GM19438 (cell line): ENCODE results near the gene PTPRN2.

Source experiments
- ATAC-seq: cut with Tn5 transposase; IDR thresholded peaks from one replicate; pipeline ENCODE4 v1.9.1; 2021; ENCODE audit warnings: low read depth; ENCODE audit not compliant: unreplicated experiment

The PTPRN2 gene

DNA sequence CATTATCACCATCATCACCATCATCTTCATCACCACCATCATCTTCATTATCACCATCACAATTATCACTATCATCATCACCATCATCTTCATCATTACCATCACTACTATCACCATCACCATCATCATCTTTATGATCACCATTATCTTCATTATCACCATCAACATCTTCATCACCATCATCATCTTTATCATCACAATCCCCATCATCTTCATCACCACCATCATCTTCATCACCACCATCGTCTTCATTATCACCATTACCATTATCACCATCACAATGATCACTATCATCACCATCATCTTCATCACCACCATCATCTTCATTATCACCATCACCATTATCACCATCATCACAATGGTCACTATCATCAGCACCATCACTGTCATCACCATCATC is 621.1 kb downstream of the PTPRN2 start:
- ATAC-seq, result no peak

DNA sequence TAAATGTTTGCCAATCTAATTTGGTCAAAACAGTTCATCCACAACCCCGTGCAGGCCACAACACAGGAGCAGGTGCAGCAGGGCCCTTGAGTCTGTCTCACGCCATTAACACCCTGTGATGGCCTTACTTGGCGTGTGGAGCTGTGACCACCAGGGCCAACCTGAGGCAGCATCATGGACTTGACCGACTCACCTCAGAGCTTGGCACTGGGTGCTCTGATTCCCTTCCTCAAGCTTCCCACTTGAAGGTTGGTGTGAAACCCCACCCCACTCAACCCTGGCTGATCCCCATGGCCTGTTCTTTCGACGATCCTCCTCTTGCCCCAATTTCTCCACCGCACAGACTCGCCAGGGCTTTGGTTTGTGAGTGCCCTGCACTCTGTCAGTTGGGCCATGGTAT is 623.1 kb downstream of the PTPRN2 start:
- no peak for ATAC-seq

DNA sequence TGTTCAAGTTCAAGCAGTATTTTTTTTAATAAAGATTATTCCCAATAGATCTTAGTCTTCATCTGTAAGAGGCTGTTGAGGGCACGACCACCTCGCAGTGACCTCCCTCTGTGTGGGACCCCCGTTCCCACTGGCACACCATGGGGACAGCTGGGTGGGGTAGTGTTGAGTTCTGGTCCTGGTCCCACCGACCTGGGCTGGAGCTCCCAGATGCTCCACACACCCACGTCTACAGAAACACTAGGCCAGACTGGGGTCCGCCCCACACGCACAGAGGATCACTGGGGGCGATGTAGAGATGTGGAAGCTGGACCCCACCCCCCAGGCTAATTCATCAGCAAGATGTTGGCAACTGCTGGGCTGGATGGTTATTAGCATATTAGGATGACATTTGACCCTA is 623.6 kb downstream of the PTPRN2 start:
- ATAC-seq, result no peak

DNA sequence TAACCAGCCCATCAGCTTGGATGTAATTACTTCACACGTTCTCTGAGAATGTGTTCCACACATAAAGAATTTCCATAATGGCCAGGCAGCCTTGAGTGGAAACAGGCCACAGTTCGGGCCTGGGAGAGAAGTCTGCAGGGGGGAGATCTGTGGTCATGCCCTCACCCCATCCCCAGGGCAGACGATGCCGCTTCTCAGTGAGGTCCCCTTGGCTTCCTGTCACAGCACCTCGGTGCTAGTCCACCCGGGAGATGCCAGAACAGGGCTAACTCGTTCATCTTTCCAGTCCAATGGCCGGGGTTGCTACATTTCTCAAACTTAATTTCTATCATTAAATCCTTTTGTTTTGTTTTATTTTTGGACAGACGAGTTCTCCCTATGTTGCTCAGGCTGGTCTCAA is 624.1 kb downstream of the PTPRN2 start:
- ATAC-seq, result no peak

DNA sequence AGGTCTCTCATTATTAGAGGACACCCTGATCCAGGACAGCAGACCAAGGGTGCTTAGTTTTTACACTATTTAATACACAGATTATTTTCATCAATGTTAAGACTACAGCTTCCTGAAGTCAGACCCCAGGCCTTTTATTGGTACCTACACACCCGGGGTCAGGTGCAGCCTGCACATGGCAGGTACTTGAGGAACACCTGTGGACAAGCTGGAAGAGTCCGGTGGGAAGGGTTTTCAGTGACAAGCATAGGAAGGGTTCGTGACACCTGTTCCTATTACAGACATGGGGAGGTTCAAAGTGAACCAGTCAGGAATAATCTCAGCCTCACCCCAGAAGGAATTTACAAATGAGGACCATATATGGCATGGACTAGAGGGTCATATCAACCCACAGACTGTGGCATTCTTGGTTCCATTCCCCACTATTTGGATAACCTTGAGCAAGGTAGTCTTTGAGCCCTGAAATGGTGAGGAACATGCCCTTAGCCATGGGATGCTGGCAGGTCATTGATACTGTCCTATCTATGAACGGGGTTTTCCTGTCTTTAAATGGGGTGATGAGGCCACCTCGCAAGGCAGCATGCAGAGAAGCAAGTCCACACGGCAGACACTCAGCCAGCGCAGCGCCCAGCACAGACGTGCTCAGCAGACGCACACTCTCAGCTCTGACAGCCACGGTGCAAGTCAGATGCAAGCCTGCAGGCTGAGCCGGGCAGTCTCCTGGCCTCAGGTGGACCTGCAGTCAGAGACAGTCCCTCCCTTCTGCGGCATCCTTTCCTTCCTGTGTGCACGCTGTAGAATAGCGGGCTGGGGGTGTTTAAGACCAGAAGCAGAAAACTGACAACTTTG is 624.9 kb downstream of the PTPRN2 start:
- no peak for ATAC-seq

DNA sequence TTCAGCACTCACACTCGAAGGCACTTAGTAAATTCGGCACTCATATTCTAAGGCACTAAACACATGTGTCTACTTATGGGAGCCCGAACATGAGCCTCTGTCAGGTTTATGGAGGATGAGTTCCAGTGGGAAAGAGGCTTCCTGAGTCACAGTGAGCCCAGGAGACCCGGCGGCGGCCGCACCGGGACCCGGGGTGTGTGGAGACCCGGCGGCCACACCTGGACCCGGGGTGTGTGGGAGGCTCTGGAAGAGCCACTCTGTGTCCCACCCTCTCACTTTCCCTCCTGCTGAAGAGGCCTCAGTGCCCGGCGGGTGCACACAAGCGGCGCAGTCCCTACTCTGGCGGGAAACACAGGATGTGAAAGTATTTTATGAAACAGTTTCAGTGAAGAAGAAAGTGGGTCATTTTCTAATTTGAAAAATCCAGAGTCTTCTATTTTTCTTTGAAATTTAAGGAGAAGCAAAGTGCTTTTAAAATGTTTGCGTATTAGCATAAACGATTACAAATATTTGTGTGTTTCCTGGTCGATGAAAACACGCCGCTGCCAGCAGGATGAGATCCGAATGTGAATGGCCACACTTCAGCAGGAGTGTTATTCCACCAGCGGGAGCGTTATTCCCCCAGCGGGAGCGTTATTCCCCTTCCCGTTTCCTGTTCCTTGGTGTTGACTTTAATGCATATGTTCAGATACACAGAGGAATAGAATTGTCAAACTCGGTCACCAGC is 625.7 kb downstream of the PTPRN2 start:
- no peak for ATAC-seq

DNA sequence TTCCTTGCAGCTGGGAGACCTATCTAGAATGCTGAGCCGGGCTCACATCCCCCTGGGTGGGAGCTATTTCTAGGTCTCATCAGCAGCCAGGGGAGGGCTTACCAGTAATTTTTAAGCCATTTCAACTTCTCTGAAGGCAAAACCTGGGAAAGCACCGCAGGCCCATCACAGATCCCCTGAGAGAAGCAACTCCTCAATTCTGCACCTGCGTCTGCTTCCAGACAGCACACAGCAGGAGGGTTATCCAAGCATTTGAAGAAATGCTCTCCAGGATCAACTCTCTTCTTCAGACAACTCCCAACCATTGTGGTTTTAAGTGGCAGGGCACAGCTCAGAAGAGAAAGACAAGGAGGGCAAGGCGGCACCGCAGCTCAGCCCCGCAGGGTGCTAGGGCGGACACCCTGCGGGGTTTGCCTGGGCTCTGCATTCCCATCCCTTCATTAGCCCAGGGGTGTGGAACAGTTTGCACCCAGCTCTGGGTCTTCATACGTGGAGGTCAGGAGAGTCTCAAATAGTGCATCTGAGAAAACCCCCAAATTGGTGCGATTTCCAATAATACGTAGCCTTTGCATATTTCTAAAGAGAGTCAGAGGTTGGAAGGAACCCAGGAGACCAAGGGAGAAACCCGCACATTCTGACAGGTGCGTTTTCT is 632.1 kb downstream of the PTPRN2 start:
- no peak for ATAC-seq

DNA sequence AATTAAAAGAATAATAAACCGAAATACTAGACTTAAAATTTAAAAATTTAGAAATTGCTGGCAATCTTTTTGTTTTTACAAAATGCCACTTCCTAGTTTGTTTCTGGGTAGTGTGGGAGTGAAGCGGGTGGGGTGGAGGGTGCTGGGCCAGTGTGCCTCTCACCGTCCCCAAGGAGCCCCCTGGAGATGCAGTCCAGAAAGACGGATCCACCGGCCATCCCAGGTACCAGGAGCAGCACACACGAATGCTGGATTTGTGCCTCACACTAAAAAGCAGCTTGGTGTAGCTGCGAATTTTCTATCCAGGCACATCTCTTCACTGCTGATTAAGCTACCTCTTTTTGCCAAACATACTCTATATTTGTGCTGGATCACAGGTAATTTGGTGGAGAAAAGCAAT is 632.7 kb downstream of the PTPRN2 start:
- no peak for ATAC-seq

DNA sequence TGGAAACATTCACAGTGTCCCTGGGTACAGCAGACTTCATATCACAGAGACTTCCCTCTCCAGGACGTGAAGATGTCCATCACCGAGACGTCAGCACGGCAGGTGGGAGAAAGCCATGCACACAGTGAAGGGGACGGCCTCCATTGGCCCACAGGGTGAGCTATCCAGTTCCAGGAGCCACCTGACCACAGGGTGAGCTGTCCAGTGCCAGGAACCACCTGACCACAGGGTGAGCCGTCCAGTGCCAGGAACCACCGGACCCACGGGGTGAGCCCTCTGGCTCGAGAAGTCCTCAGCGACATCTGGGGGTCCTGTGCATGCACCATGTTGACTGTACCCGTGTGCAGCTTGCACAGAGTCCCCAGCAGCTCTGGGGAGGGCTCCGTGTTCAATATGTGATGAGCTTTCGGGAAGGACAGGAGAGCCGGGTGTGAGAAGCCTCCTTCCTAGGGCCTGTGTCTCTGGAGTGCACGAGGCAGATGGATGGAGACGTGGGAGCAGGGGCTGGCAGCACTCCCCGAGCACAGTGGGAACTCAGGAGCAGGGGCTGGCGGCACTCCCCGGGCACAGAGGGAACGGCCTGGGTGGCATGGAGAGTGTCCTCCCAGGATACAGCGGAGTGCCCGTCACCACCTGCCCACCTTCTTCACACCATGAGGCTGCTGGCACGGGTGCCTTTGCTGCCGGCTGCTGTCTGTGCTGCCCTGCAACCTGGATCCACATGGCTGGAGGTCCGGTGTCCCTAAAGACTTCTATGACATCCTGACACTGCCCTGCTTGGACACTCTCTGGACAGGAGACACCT is 634.6 kb downstream of the PTPRN2 start:
- no peak for ATAC-seq

DNA sequence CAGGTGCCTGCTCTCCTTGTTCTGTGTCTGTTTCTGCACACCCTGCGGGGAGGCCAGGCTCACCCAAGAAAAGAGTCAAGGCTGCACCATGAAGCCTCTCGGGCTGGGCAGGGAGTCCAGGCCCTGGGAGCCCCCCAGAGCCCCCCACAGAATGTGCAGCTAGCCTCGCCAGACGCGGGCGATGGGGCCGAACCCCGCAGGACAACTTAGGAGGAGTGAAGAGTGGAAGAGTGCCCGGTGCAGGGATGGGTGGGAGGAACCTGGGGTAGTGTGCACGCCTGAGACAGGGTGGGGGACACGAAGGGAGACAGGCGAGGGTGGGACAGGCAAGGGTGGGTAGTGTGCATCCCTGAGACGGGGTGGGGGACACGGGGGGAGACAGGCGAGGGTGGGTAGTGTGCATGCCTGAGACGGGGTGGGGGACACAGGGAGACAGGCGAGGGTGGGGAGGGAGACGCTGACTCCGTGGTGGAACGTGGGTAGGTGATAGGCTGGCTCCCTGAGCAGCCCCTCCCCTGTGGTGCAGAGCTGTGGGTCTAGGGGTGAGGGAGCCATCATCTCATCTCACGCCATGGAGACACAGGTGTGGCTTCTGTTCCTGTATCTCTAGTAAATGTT is 635.5 kb downstream of the PTPRN2 start:
- ATAC-seq, result no peak

DNA sequence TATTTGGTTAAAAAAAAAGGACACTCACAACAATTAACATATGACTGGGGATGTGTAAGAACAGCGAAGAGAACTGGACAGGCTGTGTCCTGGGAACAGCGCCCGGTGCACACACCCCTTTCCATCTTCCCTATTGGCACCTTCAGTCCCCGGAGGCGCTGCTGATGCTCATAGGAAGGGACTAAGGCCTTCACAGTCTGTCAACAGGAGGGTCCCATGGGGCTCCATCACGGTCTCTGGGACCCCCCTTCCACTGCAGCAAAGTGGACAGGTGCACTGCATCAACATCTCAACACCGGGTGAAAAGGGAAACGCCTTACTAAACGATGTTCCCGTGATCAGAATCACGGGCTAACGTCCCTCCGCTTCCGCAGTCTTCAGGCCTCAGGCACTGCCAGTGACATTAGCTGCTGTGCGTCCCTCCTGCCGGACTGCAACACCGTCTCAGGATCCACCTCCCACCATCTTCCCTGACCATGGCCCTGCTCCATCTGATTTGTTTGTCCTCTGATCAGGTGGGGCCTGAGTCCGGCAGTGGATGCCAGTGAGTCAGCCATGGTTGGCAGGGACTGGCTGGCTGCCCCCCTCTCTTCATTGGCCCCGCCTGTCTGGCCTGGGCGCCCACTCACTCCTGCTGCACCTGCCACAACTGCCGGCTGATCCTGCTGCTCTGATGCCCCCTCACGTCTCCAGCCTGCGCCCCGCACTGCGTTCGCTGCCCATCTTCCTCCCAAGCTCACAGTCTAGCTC is 636.1 kb downstream of the PTPRN2 start:
- ATAC-seq, result no peak

DNA sequence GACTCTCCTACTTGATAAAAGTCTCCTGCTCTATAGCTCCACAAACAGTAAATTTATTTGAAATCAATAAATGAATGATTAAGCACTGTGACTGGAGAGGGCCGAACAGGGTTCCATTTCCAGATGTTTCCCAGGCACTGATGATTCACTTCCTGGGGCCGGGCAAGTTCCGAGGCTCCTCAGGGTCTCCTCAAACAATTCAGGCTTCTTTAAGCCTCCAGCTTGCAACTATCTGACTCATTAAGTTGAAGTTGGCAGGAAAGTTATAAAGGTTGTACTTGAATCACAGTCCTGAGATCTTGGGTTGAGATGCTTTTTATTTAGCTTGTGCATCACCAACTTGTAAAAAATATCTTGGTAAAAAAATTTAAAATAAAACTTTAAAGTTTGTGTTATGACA is 637.9 kb downstream of the PTPRN2 start:
- ATAC-seq, result no peak

DNA sequence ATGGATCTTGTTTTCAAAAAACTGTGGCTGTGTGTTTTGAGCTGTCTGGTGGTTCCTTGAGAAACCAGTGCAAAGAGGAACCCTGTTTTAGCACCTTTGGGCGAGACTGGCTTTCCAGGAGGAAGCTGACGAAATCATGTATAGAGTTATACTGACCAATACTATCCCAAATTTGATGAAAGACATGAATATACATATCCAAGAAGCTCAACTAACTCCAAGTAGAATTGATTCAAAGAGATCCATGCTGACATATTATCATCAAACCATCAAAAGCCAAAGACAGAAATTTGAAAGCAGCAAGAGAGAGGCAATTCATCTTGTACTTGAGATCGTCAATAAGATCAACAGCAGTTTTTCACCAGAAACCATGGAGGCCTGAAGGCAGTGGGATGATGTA is 640.1 kb downstream of the PTPRN2 start:
- no peak for ATAC-seq

DNA sequence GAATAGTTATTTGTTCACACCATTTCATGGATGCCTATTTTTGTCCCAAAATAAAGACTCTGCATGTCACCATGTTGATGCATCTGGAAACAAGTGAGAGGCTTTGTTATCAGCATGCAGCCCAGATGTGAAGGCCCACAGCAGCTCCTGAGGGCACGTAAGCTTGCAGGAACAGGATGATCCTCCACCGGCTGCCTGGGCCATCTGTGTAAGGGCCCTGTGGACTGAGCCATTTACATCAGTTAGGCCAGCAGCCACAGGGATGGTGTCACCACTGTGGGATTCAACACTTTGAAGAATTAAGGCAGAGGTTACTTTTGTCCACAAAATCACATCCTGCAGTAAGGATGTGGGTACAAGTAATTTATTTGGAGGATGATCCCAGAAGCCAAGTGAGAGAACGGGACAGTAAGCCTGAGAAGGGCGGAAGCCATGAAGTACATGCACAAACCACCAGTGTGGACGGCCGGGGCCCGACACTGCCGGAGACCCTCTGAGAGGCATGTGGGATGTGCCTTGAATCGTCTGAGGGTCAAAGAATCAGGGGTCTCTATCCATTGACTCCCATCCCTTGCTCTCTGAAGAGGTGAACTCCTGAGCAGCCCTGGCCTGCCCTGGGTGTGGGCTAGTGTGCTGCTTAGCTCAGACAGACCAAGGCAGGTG is 641.1 kb downstream of the PTPRN2 start:
- no peak for ATAC-seq

DNA sequence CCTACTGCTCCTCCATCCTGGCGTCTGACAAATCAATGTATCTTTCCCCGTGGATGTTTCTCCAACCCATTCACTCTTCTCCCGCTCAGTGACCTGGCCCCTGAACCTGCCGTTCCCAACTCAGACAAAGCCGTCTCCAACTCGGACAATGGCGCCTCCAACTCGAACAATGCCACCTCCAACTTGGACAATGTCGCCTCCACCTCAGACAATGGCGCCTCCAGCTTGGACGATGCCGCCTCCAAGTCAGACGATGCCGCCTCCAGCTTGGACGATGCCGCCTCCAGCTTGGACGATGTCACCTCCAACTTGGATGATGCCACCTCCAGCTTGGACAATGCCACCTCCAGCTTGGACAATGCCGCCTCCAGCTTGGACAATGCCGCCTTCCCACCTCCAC is 642.2 kb downstream of the PTPRN2 start:
- no peak for ATAC-seq

DNA sequence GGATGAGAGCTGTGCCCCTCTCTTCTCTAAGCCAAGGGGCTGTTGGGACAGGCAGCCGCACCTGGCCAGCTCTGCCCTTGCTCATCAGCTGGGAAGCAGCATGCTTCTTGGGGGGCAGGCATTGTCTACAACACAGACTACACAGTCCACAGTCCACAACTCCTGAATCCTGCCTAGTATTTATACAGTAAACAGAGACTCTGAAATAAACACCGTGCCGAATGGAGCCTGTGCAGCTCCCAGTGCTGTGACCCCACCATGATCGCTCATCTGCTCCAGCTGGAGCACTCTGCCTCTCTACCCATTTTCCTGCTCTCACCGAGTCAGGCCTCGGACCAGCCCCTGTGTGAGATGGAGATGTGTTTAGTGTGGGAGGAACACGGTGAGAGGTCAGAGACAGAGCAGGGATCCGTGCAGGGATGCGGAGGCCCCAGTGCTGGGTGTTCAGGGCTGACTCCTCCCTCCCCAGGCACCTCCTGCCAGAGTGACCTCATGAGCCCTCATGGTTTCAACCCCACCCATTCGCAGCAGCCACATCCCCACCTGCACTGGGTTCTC is 642.8 kb downstream of the PTPRN2 start:
- no peak for ATAC-seq

DNA sequence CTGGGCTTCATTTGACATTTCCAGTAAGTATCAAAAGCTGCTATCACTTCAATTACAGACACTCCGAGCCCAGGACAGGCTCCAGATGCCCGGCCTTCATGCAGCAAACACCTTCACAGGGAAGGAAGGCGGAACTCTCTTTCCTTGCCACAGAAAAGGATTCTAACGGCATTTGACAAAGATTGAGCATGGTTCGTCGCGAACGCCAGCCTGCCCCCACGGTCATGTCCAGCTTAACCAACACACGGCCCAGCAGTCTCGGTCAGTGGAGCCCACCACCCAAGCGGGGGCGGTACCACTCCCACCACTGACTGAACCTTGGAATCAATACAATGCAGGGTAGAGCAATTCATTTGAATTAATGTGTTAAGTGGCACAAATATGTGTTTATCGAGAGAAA is 643.6 kb downstream of the PTPRN2 start:
- ATAC-seq, result no peak

DNA sequence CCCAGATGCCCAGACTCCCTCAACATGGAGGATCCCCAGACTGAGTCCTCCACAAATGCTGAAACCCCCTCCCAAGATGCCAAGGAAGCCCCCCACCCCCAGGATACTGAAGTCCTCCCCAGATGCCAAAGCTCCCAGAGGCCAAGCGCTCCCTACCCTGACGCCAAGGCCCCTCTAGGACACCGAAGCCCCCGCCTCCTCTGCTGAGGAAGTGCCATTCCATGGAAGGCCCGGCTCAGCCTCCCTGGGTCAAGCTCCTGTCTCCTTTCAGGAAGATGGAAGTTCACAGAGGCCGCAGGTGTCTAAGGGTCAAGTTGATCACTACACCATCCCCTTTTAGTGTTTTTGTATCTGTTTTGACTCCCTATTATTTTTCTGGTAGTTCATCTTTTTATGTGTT is 644.1 kb downstream of the PTPRN2 start:
- ATAC-seq, result no peak

DNA sequence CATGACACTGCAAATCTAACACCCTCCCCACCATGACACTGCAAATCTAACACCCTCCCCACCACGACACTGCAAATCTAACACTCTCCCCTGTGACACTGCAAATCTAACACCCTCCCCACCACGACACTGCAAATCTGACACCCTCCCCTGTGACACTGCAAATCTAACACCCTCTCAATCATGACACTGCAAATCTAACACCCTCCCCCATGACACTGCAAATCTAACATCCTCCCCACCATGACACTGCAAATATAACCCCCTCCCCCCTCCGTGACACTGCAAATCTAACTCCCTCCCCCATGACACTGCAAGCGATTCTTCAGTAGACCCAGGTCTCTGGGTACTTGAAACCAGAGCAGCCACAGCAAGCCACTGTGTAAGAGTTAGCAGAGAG is 646.4 kb downstream of the PTPRN2 start:
- no peak for ATAC-seq
